Natural killer cell (primary cell): ENCODE results near the gene PAN2. TPM values are rescaled to one million over a fixed set of nuclear protein-coding genes. Genes with fewer than 3 reads are reported as not detected.
"Not testable (repeated sequence)": the region's sequence is repeated elsewhere in the genome, so short reads cannot be mapped to it uniquely, and the experiment has no call there.

Source experiments
- ATAC-seq, 3 donors: fragments of 150-1000 bp in 2 of 3; fragments of 200-7000 bp in 1 of 3; cut with Tn5 transposase; 1 replicate in 1 of 3; 2 replicates in 2 of 3; pipeline ENCODE4 v1.10.0; 2021; ENCODE audit warnings: mild to moderate bottlenecking in 2 of 3, moderate library complexity in 2 of 3
- DNase-seq, 2 donors: peaks; one replicate each; pipeline versions ENCODE4 v3.0.0 to v3.0.0-alpha.2; 2013 to 2021; ENCODE audit warnings: mixed read lengths in 1 of 2
- H3K27ac ChIP-seq: one replicate; pipeline ENCODE4 v1.5.1; 2013; ENCODE audit warnings: mild to moderate bottlenecking, low read length
- H3K27me3 ChIP-seq: one replicate; pipeline ENCODE4 v1.6.1; 2013; ENCODE audit warnings: low read length; ENCODE audit not compliant: control insufficient read depth, insufficient read depth
- H3K36me3 ChIP-seq: one replicate; pipeline ENCODE4 v1.6.1; 2013; ENCODE audit warnings: low read length; ENCODE audit not compliant: control insufficient read depth, insufficient read depth
- H3K4me1 ChIP-seq: one replicate; pipeline ENCODE4 v1.6.1; 2013; ENCODE audit warnings: low read length; ENCODE audit not compliant: control insufficient read depth, insufficient read depth
- H3K4me3 ChIP-seq: one replicate; pipeline ENCODE4 v1.5.1; 2013; ENCODE audit warnings: low read length
- H3K9me3 ChIP-seq: one replicate; pipeline ENCODE4 v1.6.1; 2013; ENCODE audit warnings: low read length; ENCODE audit not compliant: control insufficient read depth, insufficient read depth
- H3K27ac Mint-ChIP-seq, 2 donors: one replicate each; pipeline ENCODE4 v1.8.0; 2022; ENCODE audit warnings: mild to moderate bottlenecking in 2 of 2, mixed read lengths in 2 of 2, moderate library complexity in 1 of 2
- H3K27me3 Mint-ChIP-seq, 2 donors: one replicate each; pipeline ENCODE4 v1.8.0; 2022; ENCODE audit warnings: low read depth in 2 of 2, mixed read lengths in 2 of 2
- H3K36me3 Mint-ChIP-seq: one replicate; pipeline ENCODE4 v1.8.0; 2022; ENCODE audit warnings: mixed read lengths
- H3K4me1 Mint-ChIP-seq, 2 donors: one replicate each; pipeline ENCODE4 v1.8.0; 2022; ENCODE audit warnings: mixed read lengths in 2 of 2
- H3K4me3 Mint-ChIP-seq: one replicate; pipeline ENCODE4 v1.8.0; 2022; ENCODE audit warnings: mild to moderate bottlenecking, moderate library complexity, mixed read lengths
- H3K9me3 Mint-ChIP-seq, 2 donors: one replicate each; pipeline ENCODE4 v1.8.0; 2022; ENCODE audit warnings: mixed read lengths in 2 of 2
- CTCF ChIP-seq: fragments of 200-600 bp; IDR thresholded peaks from one replicate; pipeline ENCODE4 v1.8.0; 2022; ENCODE audit warnings: antibody characterized with exemption
- WGBS: methylation state at CpG from one replicate; pipeline ENCODE4 v1.1.7; 2013; ENCODE audit warnings: missing lambda C conversion rate; ENCODE audit not compliant: insufficient coverage; 5-methylcytosine and 5-hydroxymethylcytosine counted together
- intact Hi-C: fragments of 100-400 bp; cut with micrococcal nuclease; formaldehyde crosslinking; loops from one replicate; pipeline ENCODE4 v1.14.2; 2022
- total RNA-seq, 4 donors: library from RNA; stranded (reverse); fragments of 120-200 nt in 1 of 4; gene quantifications; one replicate each; pipeline versions ENCODE4 v1.2.3 to v1.2.4, GENCODE V29; 2013 to 2022

The PAN2 gene
- total RNA-seq, 3 donors from 2014 or later (not counting 1 experiment from before 2014, with no cell fraction given): 86.2 to 117 (median 95.7) TPM

GRCh38 chr12:56330936-56331490 lies 2.8 kb downstream of the PAN2 start:
- Histone ChIP-seq H3K4me3 (no peak overlapping the region), H3K36me3 (peaks cover 22% of the 10 kb centered on the region), H3K9me3 (no peaks in the 10 kb centered on the region), H3K4me1 (peaks cover 21% of the 10 kb centered on the region), H3K27me3 (no peaks in the 10 kb centered on the region), H3K27ac (no peak overlapping the region)
- ATAC-seq (no peak), DNase-seq (no peak)
- intact Hi-C loops: loop anchor here (5.0 kb wide), 1 partner anchor 136 kb away; the partner anchor contains the start of gene SPRYD4
- H3K4me1 Mint-ChIP-seq: peaks cover 19 to 27% of the 10 kb centered on the region in 2 donors
- no peaks in the 10 kb centered on the region for H3K27me3 Mint-ChIP-seq
- peak overlapping the region; percentile 99 for H3K27ac Mint-ChIP-seq
- peaks cover 11% of the 10 kb centered on the region for H3K36me3 Mint-ChIP-seq
- TF ChIP-seq CTCF: no peak
- 99% methylated on average over 5 of the region's 7 CpGs for WGBS
- H3K4me3 Mint-ChIP-seq: no peak overlapping the region
- no peaks in the 10 kb centered on the region for H3K9me3 Mint-ChIP-seq

GRCh38 chr12:56326533-56326932 lies 7.3 kb downstream of the PAN2 start:
- no peak overlapping the region for H3K4me3 ChIP-seq
- peaks cover 0 to 5% of the 10 kb centered on the region in 2 donors for H3K4me1 Mint-ChIP-seq
- TF ChIP-seq CTCF: no peak
- intact Hi-C loops: no loop called here
- H3K9me3 Mint-ChIP-seq: no peaks in the 10 kb centered on the region
- no peak overlapping the region for H3K27ac Mint-ChIP-seq
- DNase-seq (no peak), ATAC-seq (no peak)
- H3K27me3 Mint-ChIP-seq: no peaks in the 10 kb centered on the region
- H3K9me3 ChIP-seq: no peaks in the 10 kb centered on the region
- H3K4me1 ChIP-seq: no peaks in the 10 kb centered on the region
- peaks cover 59% of the 10 kb centered on the region for H3K36me3 ChIP-seq
- H3K4me3 Mint-ChIP-seq: no peak overlapping the region
- H3K27ac ChIP-seq: no peak overlapping the region
- 89% methylated on average over 6 of the region's 6 CpGs for WGBS
- no peaks in the 10 kb centered on the region for H3K27me3 ChIP-seq
- H3K36me3 Mint-ChIP-seq: peaks cover 26% of the 10 kb centered on the region

- Mint-ChIP-seq H3K4me1 (peaks cover 0 to 1% of the 10 kb centered on the region in 2 donors), H3K4me3 (no peak overlapping the region), H3K27me3 (no peaks in the 10 kb centered on the region), H3K27ac (no peak overlapping the region), H3K9me3 (no peaks in the 10 kb centered on the region), H3K36me3 (peaks cover 26% of the 10 kb centered on the region)
- WGBS: over 99% methylated on average over 8 of the region's 8 CpGs
- Histone ChIP-seq H3K27me3 (no peaks in the 10 kb centered on the region), H3K4me1 (no peaks in the 10 kb centered on the region), H3K36me3 (peaks cover 59% of the 10 kb centered on the region), H3K9me3 (no peaks in the 10 kb centered on the region), H3K27ac (no peak overlapping the region), H3K4me3 (no peak overlapping the region)
- ATAC-seq (no peak), DNase-seq (no peak)
- no peak for TF ChIP-seq CTCF
- intact Hi-C loops: no loop called here
Observed at GRCh38 chr12:56326126-56326525, 7.7 kb downstream of the PAN2 start.

GRCh38 chr12:56324206-56324605 lies 9.6 kb downstream of the PAN2 start:
- no peak for ATAC-seq
- no peak overlapping the region for H3K4me3 ChIP-seq
- intact Hi-C loops: no loop called here
- H3K9me3 ChIP-seq: no peaks in the 10 kb centered on the region
- 94% methylated on average over 4 of the region's 6 CpGs for WGBS
- H3K36me3 ChIP-seq: peaks cover 65% of the 10 kb centered on the region
- H3K27ac ChIP-seq: no peak overlapping the region
- no peak for DNase-seq
- peak overlapping the region in 1 of 2 donors; percentile 2 for H3K27ac Mint-ChIP-seq
- H3K36me3 Mint-ChIP-seq: peaks cover 26% of the 10 kb centered on the region
- no peaks in the 10 kb centered on the region for H3K27me3 Mint-ChIP-seq
- TF ChIP-seq CTCF: no peak
- H3K4me3 Mint-ChIP-seq: no peak overlapping the region
- H3K27me3 ChIP-seq: no peaks in the 10 kb centered on the region
- H3K4me1 ChIP-seq: no peaks in the 10 kb centered on the region
- H3K9me3 Mint-ChIP-seq: no peaks in the 10 kb centered on the region
- H3K4me1 Mint-ChIP-seq: no peaks in the 10 kb centered on the region

- H3K27ac Mint-ChIP-seq, H3K4me3 ChIP-seq, intact Hi-C loops, DNase-seq, H3K4me1 ChIP-seq, ATAC-seq, H3K9me3 Mint-ChIP-seq, H3K4me3 Mint-ChIP-seq, H3K9me3 ChIP-seq, H3K27ac ChIP-seq, H3K4me1 Mint-ChIP-seq, H3K27me3 ChIP-seq, H3K27me3 Mint-ChIP-seq: not testable (repeated sequence)
- peaks cover 16% of the 10 kb centered on the region for H3K36me3 Mint-ChIP-seq
- 100% methylated on average over 6 of the region's 8 CpGs for WGBS
- H3K36me3 ChIP-seq: peaks cover 53% of the 10 kb centered on the region
Observed at GRCh38 chr12:56321610-56322009, 12.2 kb downstream of the PAN2 start.
